Muscle layer of duodenum (tissue), 2 donors: ENCODE data around the gene CEP70.

ENCODE experiments used
- H3K27ac ChIP-seq: one replicate; pipeline ENCODE4 v1.7.0; 2013; ENCODE audit warnings: mild to moderate bottlenecking, low read length
- H3K27me3 ChIP-seq: one replicate; pipeline ENCODE4 v1.7.0; 2013; ENCODE audit warnings: low read depth, mild to moderate bottlenecking, control low read depth, low read length
- H3K36me3 ChIP-seq, 2 donors: one replicate each; pipeline ENCODE4 v1.7.0; 2013; ENCODE audit warnings: low read length in 2 of 2, control low read depth in 1 of 2, mild to moderate bottlenecking in 1 of 2; ENCODE audit not compliant: insufficient read depth in 2 of 2, control insufficient read depth in 1 of 2
- H3K4me1 ChIP-seq, 2 donors: one replicate each; pipeline ENCODE4 v1.7.0; 2013; ENCODE audit warnings: low read length in 2 of 2, mild to moderate bottlenecking in 2 of 2, control low read depth in 1 of 2, moderate library complexity in 1 of 2; ENCODE audit not compliant: insufficient read depth in 2 of 2, control insufficient read depth in 1 of 2
- H3K4me3 ChIP-seq, 2 donors: one replicate each; pipeline ENCODE4 v1.7.0; 2013; ENCODE audit warnings: low read length in 2 of 2, low read depth in 1 of 2, mild to moderate bottlenecking in 1 of 2
- H3K9me3 ChIP-seq, 2 donors: one replicate each; pipeline ENCODE4 v1.7.0; 2013; ENCODE audit warnings: low read length in 2 of 2, control low read depth in 1 of 2, mild to moderate bottlenecking in 1 of 2; ENCODE audit not compliant: control insufficient read depth in 1 of 2
- donor health status: healthy.

Gene CEP70

GRCh38 chr3:138445654-138446053 is 148.4 kb downstream of the CEP70 start:
- no peaks in the 10 kb centered on the region for H3K9me3 ChIP-seq

GRCh38 chr3:138445236-138445635 is 148.8 kb downstream of the CEP70 start:
- no peak overlapping the region for H3K27ac ChIP-seq
- H3K9me3 ChIP-seq: no peaks in the 10 kb centered on the region
- no peak overlapping the region for H3K4me3 ChIP-seq

More at GRCh38 chr3:138445654-138446053, 148.4 kb downstream of the CEP70 start:
- H3K27me3 ChIP-seq: no peaks in the 10 kb centered on the region
- no peaks in the 10 kb centered on the region for H3K36me3 ChIP-seq
- H3K4me3 ChIP-seq: no peak overlapping the region
- no peak overlapping the region for H3K27ac ChIP-seq
- peaks cover 0 to 7% of the 10 kb centered on the region in 2 donors for H3K4me1 ChIP-seq

More at GRCh38 chr3:138445236-138445635, 148.8 kb downstream of the CEP70 start:
- Histone ChIP-seq H3K36me3 (no peaks in the 10 kb centered on the region), H3K4me1 (peaks cover 0 to 9% of the 10 kb centered on the region in 2 donors), H3K27me3 (no peaks in the 10 kb centered on the region)
